HL-60 (cell line): ENCODE data around the gene EIPR1.
"Not testable (repeated sequence)": the region's sequence is repeated elsewhere in the genome, so short reads cannot be mapped to it uniquely, and the experiment has no call there.

Source experiments
- DNase-seq, 2 experiments: peaks; one replicate each; pipeline ENCODE4 v3.0.0-alpha.2; 2010 to 2020; ENCODE audit warnings: low read depth in 1 of 2, low spot score in 1 of 2
- H3K27ac ChIP-seq: fragments of 250-450 bp; sonication (Bioruptor Pico); replicated peaks from 2 replicates; pipeline ENCODE4 v1.5.1; 2020; ENCODE audit warnings: mild to moderate bottlenecking, moderate library complexity
- H3K27me3 ChIP-seq: fragments of 250-450 bp; sonication (Bioruptor Pico); 2 replicates; pipeline ENCODE4 v1.5.1; 2021; ENCODE audit warnings: mild to moderate bottlenecking, moderate library complexity; ENCODE audit not compliant: insufficient read depth, poor library complexity, severe bottlenecking
- H3K4me3 ChIP-seq: replicated peaks from 2 replicates; pipeline ENCODE4 v1.5.1; 2011; ENCODE audit warnings: mild to moderate bottlenecking, control low read depth, low read length; ENCODE audit not compliant: insufficient read depth
- GABPA ChIP-seq: IDR thresholded peaks from 2 replicates; pipeline ENCODE4 v1.6.1; 2012; ENCODE audit warnings: low read depth
- POLR2AphosphoS5 ChIP-seq: IDR thresholded peaks from 2 replicates; pipeline ENCODE4 v1.6.1; 2012; ENCODE audit warnings: low read depth
- SPI1 ChIP-seq: IDR thresholded peaks from 2 replicates; pipeline ENCODE4 v1.6.1; 2012; ENCODE audit warnings: low read depth, mild to moderate bottlenecking, borderline replicate concordance
- TF ChIP-seq, protein P1 (sequence below): IDR thresholded peaks from one replicate; pipeline ENCODE4 v1.5.1; 2011; ENCODE audit warnings: low read length, control low read depth, inconsistent platforms; ENCODE audit not compliant: insufficient read depth
- TF ChIP-seq, protein P2 (sequence below): IDR thresholded peaks from 2 replicates; pipeline ENCODE4 v1.6.1; 2012; ENCODE audit warnings: low read depth; ENCODE audit not compliant: insufficient replicate concordance

Gene EIPR1

DNA sequence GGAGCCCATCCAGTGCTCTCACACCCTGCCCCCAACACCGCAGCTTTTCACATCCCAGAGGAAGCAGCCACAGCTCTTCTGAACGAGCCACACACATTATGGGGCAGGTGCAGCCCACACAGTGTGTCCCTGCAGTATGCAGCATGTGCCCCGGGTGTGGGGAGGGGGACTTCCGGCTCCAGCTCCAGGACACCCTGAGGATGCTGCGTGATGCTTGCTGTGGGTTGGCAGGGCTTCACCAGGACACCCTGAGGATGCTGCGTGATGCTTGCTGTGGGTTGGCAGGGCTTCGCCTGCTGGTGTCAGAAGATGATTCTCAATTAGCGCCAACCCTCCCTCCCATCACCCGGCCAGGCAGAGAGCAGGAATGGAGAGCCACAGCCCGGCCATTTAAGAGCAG lies 193.9 kb downstream of the EIPR1 start:
- Histone ChIP-seq H3K27me3 (no peaks in the 10 kb centered on the region), H3K4me3 (no peak overlapping the region), H3K27ac (no peak overlapping the region)
- TF ChIP-seq, protein P1, sequence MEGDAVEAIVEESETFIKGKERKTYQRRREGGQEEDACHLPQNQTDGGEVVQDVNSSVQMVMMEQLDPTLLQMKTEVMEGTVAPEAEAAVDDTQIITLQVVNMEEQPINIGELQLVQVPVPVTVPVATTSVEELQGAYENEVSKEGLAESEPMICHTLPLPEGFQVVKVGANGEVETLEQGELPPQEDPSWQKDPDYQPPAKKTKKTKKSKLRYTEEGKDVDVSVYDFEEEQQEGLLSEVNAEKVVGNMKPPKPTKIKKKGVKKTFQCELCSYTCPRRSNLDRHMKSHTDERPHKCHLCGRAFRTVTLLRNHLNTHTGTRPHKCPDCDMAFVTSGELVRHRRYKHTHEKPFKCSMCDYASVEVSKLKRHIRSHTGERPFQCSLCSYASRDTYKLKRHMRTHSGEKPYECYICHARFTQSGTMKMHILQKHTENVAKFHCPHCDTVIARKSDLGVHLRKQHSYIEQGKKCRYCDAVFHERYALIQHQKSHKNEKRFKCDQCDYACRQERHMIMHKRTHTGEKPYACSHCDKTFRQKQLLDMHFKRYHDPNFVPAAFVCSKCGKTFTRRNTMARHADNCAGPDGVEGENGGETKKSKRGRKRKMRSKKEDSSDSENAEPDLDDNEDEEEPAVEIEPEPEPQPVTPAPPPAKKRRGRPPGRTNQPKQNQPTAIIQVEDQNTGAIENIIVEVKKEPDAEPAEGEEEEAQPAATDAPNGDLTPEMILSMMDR, result no peak
- no peak for DNase-seq

DNA sequence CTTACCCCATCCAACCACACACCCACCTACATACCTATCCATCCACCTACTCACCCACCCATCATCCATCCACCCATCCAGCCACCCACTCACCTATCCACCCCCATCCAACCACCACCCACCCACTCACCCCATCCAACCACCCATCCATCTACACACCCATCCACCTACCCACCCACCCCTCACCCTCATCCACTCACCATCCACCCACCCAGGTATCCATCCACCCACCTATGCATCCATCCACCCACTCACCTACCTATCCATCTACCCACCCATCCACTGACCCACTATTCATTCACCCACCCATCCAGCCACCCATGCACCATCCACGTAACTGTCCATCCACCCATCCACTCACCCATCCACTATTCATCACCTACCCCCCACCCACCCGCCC lies 194.8 kb downstream of the EIPR1 start:
- H3K27me3 ChIP-seq, result no peaks in the 10 kb centered on the region
- DNase-seq, result no peak
- H3K27ac ChIP-seq, result no peak overlapping the region
- TF ChIP-seq POLR2AphosphoS5, result no peak
- TF ChIP-seq, protein P2, sequence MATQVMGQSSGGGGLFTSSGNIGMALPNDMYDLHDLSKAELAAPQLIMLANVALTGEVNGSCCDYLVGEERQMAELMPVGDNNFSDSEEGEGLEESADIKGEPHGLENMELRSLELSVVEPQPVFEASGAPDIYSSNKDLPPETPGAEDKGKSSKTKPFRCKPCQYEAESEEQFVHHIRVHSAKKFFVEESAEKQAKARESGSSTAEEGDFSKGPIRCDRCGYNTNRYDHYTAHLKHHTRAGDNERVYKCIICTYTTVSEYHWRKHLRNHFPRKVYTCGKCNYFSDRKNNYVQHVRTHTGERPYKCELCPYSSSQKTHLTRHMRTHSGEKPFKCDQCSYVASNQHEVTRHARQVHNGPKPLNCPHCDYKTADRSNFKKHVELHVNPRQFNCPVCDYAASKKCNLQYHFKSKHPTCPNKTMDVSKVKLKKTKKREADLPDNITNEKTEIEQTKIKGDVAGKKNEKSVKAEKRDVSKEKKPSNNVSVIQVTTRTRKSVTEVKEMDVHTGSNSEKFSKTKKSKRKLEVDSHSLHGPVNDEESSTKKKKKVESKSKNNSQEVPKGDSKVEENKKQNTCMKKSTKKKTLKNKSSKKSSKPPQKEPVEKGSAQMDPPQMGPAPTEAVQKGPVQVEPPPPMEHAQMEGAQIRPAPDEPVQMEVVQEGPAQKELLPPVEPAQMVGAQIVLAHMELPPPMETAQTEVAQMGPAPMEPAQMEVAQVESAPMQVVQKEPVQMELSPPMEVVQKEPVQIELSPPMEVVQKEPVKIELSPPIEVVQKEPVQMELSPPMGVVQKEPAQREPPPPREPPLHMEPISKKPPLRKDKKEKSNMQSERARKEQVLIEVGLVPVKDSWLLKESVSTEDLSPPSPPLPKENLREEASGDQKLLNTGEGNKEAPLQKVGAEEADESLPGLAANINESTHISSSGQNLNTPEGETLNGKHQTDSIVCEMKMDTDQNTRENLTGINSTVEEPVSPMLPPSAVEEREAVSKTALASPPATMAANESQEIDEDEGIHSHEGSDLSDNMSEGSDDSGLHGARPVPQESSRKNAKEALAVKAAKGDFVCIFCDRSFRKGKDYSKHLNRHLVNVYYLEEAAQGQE, result no peak
- no peak for TF ChIP-seq SPI1
- TF ChIP-seq, protein P1, result no peak
- no peak for TF ChIP-seq GABPA
- no peak overlapping the region for H3K4me3 ChIP-seq

DNA sequence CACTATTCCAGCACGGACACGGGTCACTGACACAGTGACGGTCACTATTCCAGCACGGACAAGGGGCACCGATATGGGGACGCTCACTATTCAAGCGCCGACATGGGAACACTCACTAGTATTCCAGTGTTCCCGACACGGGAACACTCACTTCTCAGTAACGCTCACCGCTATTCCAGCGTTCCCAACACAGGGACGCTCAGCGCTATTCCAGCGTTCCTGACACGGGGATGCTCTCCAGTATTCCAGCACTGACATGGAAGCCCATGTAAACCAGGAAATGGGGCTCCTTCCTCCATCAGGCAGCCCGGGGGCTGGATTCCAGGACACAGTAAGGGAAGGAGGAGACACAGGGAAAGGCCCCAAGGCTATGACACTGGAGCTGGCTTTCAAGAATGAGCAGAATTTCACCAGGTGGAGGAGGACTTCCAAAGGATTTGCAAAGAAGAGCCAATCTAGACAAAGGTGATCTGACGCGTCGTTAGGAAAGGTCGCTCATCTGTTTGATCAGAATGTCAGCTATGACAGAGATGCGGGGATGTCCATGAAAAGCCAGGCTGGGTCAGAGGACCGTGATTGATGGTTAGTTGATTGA lies 196.1 kb downstream of the EIPR1 start:
- no peak for DNase-seq
- H3K4me3 ChIP-seq, result no peak overlapping the region
- no peak overlapping the region for H3K27ac ChIP-seq
- TF ChIP-seq, protein P1, result no peak
- no peak for TF ChIP-seq GABPA
- TF ChIP-seq SPI1, result no peak
- TF ChIP-seq, protein P2, result no peak
- no peak for TF ChIP-seq POLR2AphosphoS5
- no peaks in the 10 kb centered on the region for H3K27me3 ChIP-seq

DNA sequence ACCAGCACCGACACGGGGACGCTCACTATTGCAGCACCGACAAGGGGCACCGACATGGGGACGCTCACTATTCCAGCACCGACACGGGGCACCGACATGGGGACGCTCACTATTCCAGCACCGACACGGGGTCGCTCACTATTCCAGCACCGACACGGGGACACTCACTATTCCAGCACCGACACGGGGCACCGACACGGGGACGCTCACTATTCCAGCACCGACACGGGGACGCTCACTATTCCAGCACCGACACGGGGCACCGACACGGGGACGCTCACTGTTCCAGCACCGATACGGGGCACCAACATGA lies 196.8 kb downstream of the EIPR1 start:
- H3K27ac ChIP-seq, H3K4me3 ChIP-seq, DNase-seq: not testable (repeated sequence)

More for the DNA sequence above, 196.8 kb downstream of the EIPR1 start:
- H3K27me3 ChIP-seq, result not testable (repeated sequence)
